Stimulated activated CD4-positive, alpha-beta T cell treated with anti-CD3 and anti-CD28 coated beads, Interleukin-15, amount 100 ng/mL, for 24 hours (primary cell): ENCODE results near the gene GUK1.

Source experiments
- DNase-seq: peaks from one replicate; pipeline ENCODE4 v3.0.0-alpha.2; 2020

The GUK1 gene

GRCh38 chr1:228139931-228140723, at the start of gene GUK1:
GUK1 (plus strand) TSS chr1:228140279; CDS start chr1:228140303, 24 bp downstream.
- DNase-seq, result peak; percentile 100

- DNase-seq, result no peak
Measured at GRCh38 chr1:228090613-228091081, 49.4 kb upstream of the GUK1 start.

- no peak for DNase-seq
Measured at GRCh38 chr1:228091084-228091483, 49.0 kb upstream of the GUK1 start.

GRCh38 chr1:228092342-228093049, 47.6 kb upstream of the GUK1 start:
- DNase-seq, result no peak

- no peak for DNase-seq
Measured at GRCh38 chr1:228093050-228093906, 46.8 kb upstream of the GUK1 start.

GRCh38 chr1:228094432-228095016, 45.6 kb upstream of the GUK1 start:
- no peak for DNase-seq

GRCh38 chr1:228095161-228095560, 44.9 kb upstream of the GUK1 start:
- DNase-seq, result no peak

- DNase-seq, result no peak
Measured at GRCh38 chr1:228095938-228096337, 44.1 kb upstream of the GUK1 start.

GRCh38 chr1:228096416-228097332, 43.4 kb upstream of the GUK1 start:
- no peak for DNase-seq

GRCh38 chr1:228097333-228098081, 42.6 kb upstream of the GUK1 start:
- no peak for DNase-seq

GRCh38 chr1:228098323-228098931, 41.7 kb upstream of the GUK1 start:
- no peak for DNase-seq

- DNase-seq, result no peak
Measured at GRCh38 chr1:228099331-228099732, 40.7 kb upstream of the GUK1 start.

- DNase-seq, result no peak
Measured at GRCh38 chr1:228100822-228101613, 39.1 kb upstream of the GUK1 start.

- peak; percentile 27 for DNase-seq
Measured at GRCh38 chr1:228101614-228101993, 38.5 kb upstream of the GUK1 start.

- peak; percentile 73 for DNase-seq
Measured at GRCh38 chr1:228101994-228102790, 37.9 kb upstream of the GUK1 start.

GRCh38 chr1:228102791-228103620, 37.1 kb upstream of the GUK1 start, which contains the start of gene C1orf35:
C1orf35 (minus strand) TSS chr1:228103325; CDS start chr1:228103227, 98 bp downstream.
- DNase-seq, result peak; percentile 97

- DNase-seq, result no peak
Measured at GRCh38 chr1:228104526-228105269, 35.4 kb upstream of the GUK1 start.
